DND-41 (cell line): ENCODE measurements around the gene ANKRD31.

Experiments used
- CTCF ChIP-seq: IDR thresholded peaks from 2 replicates; pipeline ENCODE4 v1.5.1; 2012; ENCODE audit warnings: borderline replicate concordance, low read length, moderate library complexity, mild to moderate bottlenecking; ENCODE audit not compliant: poor library complexity, severe bottlenecking; ENCODE audit errors: extremely low read depth
- EZH2 ChIP-seq: IDR thresholded peaks from 3 replicates; pipeline ENCODE4 v1.6.1; 2012; ENCODE audit warnings: borderline replicate concordance, low read depth, mild to moderate bottlenecking, moderate library complexity, low read length, inconsistent platforms; ENCODE audit not compliant: severe bottlenecking

- TF ChIP-seq CTCF (no peak), EZH2 (no peak)
Observed at GRCh38 chr5:75020016-75020656, 216.5 kb downstream of the ANKRD31 start.
